ENCODE data around the gene SMIM1.

The SMIM1 gene

DNA sequence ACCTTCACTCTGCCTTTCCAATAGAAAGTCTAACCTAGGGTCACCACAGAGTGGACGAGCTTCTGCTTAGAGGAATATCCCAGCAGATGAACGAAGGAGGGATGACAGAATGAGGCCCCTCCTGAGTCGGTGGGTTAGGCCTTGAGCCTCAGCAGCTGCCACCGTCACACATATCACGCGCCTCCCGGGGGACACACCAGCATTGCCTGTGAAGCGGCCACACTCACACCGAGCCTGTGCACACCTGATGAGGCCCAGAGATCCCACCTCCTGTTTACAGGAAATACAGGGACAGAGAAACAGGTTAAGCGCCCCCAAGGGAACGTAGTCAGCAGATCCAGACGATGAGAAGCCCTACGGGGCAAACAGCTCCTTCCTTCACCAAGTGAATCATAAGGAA, 48.9 kb downstream of the SMIM1 start:
- DNase-seq (ENCODE audit: low read depth in 2 of 2): no peak

- DNase-seq (ENCODE audit: low read depth in 2 of 2): no peak
Observed at GRCh38 chr1:3821908-3822307, 49.4 kb downstream of the SMIM1 start.

DNA sequence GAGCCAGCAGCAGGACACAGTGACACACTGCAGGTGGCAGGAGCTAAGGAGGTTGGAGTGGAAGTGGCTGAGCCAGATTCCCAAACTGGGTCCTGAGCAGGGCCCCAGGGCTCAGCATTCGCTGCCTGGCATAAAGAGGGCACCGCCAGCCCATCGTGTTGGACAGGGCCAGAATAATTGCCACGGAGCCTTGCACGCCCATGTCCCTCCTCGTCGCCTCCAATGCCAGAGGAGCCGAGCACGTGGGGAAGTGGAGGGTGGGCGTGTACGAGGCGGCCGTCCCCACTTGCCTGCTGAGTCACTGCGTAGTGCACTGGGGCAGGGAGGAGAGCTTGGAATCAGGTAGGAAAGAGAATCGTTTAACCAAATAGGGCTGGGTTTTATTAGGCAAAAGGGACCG, 49.9 kb downstream of the SMIM1 start:
- no peak for DNase-seq (ENCODE audit: low read depth in 2 of 2)

GRCh38 chr1:3824650-3825049, 52.1 kb downstream of the SMIM1 start:
- no peak for DNase-seq (ENCODE audit: low read depth in 2 of 2)

GRCh38 chr1:3825356-3825755, 52.8 kb downstream of the SMIM1 start:
- DNase-seq (ENCODE audit: low read depth in 2 of 2): no peak

All from stimulated activated CD4-positive, alpha-beta T cell treated with anti-CD3 and anti-CD28 coated beads, Interleukin-15, amount 100 ng/mL, for 48 hours (primary cell).